Right ventricle myocardium superior (tissue), 1 donor: ENCODE measurements around the gene HOXA3. TPM values are rescaled to one million over a fixed set of nuclear protein-coding genes. Genes with fewer than 3 reads are reported as not detected.

Source experiments
- ATAC-seq: fragments of 200-7000 bp; cut with Tn5 transposase; one replicate; pipeline ENCODE4 v1.9.1; 2020; ENCODE audit warnings: mild to moderate bottlenecking; ENCODE audit not compliant: poor library complexity
- DNase-seq: peaks from one replicate; pipeline ENCODE4 v3.0.0-alpha.2; 2020
- intact Hi-C: fragments of 100-400 bp; cut with DNase I; formaldehyde crosslinking; loops from one replicate; pipeline ENCODE4 v1.11.2; 2022
- total RNA-seq: library from RNA; stranded (reverse); fragmentation: NEBNext Ultra II Directional; extraction: Animal tissue kit (Norgen Biotek cat#: 25700); gene quantifications from one replicate; pipeline ENCODE4 v1.2.1, GENCODE V29; 2021
- donor health status: DM: no; HTN: yes; CAD: no; lungs with severe emphysema.

HOXA3 gene
- total RNA-seq, 1 donor from 2014 or later = 0.35 TPM

DNA sequence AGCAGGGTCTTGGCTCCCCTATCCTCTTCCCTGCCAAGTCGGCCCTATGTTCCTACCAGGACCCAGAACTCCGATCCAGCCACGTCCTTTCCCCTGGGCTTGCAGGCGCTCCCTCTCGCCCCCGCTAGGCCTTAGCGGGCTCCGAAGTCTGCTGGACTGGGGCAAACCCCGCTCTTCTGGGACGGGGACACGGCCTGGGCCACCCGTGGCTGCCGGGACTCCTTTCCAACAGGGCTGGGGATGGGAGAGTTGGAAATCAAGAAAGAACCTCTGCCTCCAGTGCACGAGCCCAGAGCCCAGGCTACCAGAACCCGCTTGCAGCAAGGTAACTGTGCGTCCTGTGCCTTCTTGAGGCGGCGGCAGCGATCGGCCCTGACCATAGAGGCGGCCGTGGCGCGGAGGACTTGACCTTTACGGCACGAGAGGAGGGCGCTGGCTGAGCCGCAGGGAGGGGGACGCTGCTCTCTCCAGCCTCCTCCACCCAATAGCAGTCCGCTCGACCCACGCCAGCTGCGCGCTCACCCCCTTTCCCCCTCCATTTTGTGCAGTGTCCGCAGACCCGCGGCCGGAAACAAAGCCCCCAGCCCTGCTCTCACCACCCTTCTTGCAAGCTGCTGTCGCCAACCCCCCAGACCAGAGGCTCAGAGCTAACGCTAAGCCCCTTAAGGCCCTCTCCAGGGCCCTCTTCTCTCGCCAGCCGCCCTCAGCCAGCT, 39.6 kb upstream of the HOXA3 start:
- DNase-seq = no peak
- intact Hi-C loops = loop anchor here (10.0 kb wide), 2 partner anchors 833 to 883 kb away; no protein-coding TSS in a partner anchor
- ATAC-seq = no peak

DNA sequence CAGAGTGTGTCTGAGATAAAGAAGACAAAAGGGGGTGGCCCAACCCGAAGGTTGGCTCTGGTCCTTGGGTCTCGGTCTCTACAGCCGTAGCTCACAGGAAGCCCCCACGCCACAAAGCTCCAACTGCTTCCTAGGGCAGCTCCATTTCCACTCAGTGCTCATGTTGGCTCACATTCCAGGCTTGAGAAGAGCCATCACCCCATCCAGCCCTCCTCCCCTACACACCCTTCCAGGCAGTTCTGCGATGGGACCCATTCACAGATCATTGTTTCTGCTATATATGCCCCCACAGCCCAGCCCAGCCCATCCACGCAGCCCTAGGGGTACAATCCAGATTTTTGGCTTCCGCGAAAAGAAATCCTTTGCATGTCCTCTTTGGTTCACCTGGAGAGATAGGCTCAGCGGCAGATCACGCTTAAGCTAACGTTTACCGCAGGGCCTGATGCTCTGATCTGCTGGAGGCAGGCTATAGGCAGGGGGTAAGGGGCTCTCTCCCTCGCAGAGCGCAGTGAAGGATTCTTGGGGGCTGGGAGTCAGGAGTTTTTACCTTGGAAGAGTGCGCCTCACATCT, 38.9 kb upstream of the HOXA3 start:
- intact Hi-C loops = loop anchor here (10.0 kb wide), 2 partner anchors 834 to 884 kb away; no protein-coding TSS in a partner anchor
- DNase-seq (no peak), ATAC-seq (no peak)

DNA sequence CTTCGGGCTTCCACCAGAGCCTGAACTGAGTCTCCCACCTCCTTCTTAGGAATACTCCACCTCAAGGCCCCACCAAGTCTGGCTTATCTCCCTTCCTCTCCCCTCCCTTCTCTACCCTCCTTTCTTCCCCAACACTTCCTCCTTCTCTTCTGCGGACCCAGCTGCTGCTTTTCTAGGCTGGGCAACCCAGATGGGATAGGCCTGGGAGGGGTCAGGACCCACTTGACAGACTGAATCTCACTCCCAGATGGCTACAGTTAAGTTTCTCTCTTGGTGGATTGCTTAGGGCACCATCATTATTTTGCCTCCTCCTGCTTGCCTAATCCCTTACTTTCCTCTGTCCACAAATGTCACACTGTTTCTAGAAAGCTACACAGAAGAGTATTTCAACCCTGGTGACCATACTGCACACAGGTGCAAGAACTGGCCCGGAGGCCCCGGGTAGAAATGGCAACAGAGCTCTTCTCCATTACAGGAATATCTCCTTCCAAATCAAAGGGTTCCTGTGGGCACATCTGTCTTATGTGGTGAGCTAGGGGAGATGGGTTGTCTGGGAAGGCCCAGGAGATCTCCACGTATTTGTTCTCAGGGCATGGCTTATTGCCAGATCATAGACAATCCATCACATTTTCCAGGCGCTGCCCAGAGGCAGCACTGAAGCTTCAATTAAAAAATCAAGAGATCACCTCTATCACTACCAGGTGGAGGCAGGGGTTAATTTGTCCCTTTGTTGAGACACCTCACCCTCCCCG, 37.8 kb upstream of the HOXA3 start:
- no peak for DNase-seq
- no peak for ATAC-seq
- intact Hi-C loops = loop anchor here (10.0 kb wide), 2 partner anchors 835 to 885 kb away; no protein-coding TSS in a partner anchor

DNA sequence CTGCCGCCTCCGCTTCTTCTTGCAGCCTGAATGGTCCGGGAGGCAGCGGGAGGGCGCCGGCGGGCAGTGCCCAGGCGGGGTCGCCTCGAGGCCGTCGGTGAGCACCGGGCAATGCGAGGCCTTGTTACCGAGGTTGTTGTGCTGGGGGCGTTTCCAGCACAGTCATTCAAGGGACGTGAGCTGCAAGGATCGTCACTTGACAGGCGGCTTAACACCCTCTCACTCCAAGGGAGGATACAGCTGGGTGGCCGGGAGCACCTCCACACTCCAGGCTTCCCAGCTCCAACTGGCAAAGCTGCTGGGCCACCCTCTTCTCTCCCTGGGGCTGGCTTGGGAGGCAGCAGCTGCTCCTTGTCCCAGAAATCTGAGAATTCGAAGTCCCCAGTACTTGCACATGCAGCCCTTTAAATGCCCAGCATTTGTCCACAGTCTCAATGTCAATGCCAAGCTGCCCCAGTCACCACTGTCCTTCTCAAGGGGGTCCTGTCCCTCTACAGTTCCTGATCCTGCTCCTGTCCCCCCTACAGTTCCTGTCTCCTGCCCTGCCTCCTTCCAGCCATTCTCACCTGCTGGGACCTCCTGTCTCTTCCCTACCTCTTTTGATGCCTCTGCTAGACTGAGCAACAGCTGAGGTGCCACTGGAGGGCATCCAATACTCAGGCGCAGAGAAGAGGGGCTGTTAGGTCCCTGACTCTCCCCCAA, 37.1 kb upstream of the HOXA3 start:
- ATAC-seq = no peak
- intact Hi-C loops = no loop called here

DNA sequence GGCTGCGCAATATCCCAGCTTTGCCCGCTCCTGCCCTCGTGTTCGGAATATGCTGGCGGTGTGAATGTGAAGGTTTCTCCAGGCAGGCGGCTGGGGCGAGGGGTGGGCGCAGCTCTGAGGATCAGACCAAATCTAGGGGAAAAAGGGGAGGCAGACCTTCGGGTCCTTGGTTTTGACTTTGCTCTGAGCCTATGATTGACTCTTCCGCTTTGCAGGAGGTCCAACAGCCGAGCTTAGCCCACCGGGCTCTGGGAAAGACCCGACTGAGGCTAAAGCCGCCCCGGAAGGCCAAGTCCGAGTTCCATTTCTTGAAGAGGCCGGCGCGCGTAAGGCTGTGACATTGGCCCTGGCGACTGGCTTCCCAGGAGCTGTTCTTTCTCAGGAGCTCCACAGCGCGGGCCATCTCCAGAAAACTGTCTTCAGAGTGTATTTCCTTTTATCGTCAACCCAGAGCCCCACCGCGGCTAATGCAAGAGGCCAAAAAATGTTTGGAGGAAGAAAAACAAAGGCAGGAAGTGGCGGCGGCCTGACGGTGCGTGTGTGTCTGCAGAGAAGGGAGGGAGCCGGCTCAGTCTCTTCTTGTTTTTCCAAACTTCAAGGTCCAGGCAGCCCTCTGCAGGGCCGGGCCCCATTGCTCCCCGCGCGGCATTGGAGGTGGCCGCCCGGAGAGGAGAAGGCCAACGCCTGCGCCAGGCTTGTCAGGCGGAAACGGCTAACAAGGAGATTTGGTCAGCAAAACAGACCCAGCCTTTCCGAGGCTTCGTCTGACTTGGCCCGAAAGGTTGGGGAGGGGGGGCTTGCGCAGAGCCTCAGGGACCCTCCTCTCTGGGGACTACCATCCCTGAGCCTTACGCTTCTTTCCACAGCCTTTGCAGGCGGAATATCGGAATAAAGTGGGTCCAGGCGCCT, 36.3 kb upstream of the HOXA3 start:
- intact Hi-C loops = no loop called here
- DNase-seq (no peak), ATAC-seq (no peak)

More for the DNA sequence above, 37.1 kb upstream of the HOXA3 start:
- DNase-seq = no peak

DNA sequence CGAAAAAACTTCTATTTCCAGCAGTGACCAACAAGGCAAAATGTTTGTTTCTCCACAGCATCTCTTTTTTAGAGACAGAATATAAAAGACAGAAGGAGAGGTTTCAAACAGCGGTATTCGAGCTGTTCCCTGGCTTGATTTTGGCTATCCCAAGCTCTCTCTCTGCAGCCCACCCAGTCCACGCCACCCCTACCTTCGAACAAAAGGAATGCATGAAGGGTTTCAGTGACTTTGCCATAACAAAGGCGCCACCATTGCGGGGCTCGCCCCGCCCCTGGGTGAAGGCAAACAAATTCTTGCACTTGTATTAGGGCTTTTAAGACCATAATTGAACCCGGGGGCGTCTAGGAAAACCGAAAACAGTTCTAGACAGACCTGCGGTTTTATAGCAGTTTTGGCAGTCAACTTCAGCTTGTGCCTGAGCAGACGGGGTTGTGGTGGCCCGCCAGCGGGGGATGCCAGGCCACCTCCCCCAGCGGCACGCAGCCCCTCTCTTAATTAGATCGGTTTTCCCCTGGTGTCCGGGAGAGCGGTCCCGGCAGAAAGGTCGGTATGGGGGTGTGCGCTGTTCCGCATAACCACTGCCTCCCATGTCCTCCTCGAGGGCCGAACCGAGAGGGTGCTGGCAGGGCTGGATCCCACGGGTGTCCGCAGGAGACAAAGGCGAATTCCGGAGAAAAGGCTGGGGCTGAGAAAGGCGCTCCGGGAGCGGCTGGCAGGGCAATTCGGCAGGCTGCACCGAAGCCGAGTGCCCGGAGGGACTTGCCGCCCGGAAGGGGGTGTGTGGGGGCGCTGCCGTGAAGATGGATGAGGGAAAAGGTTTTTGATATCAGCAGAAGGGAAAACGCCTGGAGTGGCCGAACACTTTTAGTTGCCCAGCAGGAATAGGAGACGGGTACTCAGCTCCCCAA, 35.3 kb upstream of the HOXA3 start:
- no peak for ATAC-seq
- DNase-seq = no peak
- intact Hi-C loops = no loop called here

DNA sequence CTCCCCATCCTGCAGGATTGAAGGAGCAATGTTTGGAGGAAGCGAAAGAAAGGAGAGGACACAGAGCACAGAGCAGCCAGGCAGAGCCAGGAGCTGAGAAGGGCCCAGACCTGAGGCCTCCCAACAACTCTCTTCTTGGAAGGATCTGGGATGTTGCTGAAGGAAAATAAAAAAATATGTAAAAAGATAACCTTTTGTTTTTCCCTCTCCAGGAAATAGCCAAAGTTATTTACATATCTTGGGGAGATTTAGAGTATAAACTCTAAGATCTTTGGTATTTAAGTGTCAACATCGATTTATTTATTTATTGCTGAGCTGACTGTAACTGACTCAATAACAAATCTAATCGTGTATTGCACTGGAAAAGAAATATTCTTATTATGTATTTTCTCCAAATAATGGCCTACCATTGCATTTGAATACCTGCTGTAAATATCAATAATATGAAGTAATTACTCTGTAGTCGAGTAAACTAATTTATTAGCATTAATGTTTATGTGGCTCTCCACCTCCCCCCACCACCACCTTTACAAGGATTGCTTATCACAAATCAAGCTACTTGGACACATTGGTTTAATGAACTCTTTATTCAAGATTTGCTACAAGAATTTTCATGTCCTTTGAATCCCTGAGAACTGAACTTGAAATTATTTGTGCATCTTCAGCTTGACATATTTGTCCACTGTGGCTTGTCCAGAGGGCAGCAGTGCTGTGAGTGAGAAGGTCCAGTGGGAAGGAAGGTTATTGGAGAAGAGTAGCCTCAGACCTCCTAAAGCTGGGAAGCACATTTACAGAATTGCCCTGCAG, 34.5 kb upstream of the HOXA3 start:
- intact Hi-C loops = no loop called here
- no peak for DNase-seq
- no peak for ATAC-seq

DNA sequence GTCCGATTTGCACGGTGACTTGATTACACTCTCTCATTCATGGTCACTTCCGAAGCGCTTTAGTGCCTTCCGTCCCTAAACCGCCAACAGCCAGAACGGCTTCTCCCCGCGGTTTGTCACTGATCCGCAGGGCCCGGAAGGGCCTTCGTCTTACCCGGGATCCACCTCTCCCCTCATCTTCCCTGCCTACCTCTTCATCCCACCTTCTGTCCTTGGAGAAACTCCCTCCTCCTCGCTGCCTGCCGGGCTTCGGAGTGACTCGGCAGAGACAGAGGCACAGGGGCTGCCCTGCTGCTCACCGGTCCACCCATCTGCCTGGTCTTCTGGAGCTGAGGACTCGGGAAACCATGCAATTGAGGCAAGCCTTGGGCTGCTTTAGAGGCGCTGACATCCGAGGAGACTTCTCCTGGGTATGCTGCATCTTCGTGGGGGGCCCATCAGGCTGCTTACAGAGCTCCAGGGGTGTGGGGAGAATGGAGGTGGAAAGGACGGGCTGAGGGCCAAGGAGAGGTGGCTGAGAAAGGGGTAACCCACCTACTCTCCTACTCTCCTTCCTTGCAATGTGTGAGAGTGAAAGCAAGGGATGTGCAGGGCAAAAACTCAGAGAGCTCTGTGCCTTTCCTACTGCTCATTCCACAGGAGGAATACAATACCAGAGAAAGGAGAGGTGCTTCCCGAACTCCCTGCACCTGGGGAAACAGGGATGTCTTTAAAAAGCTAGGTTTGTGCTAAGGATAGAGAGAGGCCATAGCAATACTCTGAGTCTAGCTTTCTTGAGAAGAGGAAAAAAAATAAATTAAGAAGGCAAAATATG, 33.7 kb upstream of the HOXA3 start:
- DNase-seq (no peak), ATAC-seq (no peak)
- intact Hi-C loops = no loop called here

DNA sequence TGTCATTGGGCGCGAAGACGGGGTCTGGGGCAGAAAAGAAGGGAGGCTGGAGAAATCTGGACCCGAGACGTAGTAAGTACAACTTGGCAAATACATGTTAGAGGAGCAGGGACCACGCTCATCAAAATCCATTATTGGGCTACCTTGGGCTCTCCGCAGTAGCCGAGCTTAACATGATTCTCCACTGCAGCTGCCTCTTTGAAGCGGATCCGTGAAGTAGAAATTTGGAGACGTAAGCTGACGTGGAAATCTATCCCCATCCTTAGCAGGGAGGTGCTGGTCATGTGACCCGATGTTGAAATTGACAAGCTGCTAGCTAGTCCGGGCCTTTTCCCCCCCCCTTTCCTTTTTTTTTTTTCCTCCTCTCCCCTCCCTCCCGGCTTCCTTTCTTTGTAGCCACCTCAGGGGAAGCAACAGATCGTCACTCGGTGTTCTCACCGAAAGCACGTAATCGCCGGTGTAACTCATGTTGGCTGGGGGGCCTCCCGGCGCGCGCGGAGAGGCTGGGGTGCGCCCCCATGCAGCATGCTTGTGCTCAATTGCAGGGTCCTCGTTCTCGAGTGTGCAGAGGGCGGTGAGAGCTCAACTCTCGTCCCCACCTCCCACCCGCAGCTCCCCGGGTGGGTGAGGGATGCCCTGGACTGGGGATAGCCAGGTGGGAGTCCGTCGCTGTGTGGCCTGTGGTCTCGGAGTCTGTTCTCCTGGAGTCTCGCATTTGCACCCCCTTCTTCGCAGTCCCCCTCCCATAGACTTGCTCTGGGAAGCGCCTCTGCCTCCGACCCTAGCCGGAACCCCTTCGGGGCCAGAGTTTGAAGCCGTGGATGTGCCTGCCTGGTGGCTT, 32.9 kb upstream of the HOXA3 start, which contains the start of gene HOXA11:
Gene HOXA11, minus strand, starts transcription at position 220 of the 841 bp plus-strand sequence. Its CDS starts 88 bp downstream, at position 132.
- DNase-seq = no peak
- intact Hi-C loops = no loop called here
- ATAC-seq = no peak

DNA sequence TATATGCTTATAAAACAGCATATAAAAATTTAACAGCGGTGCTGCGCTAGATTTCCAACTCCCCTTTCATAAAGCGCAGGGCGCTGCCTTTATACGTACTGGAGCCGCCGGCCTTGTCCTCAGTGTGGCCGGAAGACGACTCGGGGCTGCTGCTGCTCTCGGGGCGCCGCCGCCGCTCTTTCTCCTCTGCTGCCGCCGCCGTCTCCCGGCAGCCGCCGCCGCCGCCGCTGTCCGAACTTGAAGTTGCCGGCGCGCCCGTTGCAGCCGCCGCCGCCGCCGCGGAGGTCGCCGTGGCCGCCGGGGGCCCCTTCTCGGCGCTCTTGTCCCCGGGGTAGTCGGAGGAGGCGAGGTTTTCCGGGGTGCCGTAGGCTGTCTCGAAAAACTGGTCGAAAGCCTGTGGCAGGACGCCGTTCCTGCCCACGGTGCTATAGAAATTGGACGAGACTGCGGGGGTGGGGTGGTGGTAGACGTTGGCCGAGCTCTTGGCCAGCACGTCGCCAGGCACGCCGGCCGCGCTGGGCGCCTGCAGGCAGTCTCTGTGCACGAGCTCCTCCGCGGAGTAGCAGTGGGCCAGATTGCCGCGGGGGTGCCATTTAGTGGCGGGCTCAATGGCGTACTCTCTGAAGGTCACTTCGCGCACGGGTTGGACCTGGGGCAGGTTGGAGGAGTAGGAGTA, 32.1 kb upstream of the HOXA3 start:
- intact Hi-C loops = no loop called here
- peak; percentile 18 for ATAC-seq
- DNase-seq = no peak

DNA sequence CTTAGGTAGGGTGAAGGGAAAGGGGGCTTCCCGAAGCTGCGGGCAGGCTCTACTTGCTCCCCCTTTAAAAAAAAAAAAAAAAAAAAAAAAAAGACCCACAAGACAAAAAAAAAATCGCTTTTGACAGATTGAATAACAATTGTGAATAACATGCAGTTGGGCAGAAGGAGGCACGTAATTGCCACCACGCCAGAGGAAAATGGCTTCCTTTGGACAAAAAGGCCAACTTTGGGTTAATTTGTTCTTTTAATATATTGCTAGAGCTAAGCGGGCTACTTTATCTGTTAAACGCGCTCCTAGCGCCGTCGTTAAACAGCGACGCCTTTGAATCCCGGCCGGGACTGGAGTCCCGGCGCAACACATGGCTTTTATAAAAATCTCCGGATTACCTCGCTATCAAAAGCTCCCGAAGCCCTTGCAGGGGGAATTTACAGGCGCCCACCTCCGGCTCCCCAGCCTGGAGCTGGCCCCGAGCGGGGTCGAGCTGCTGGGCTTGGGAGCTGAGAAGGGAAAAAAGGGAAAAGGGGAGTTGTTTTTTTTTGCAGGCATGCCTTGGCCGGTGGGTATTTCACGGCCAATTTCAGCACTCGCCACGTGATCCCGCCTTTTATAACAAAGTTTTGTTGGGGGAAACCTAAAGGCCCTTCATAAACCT, 31.4 kb upstream of the HOXA3 start:
- DNase-seq = no peak
- ATAC-seq = no peak
- intact Hi-C loops = no loop called here

DNA sequence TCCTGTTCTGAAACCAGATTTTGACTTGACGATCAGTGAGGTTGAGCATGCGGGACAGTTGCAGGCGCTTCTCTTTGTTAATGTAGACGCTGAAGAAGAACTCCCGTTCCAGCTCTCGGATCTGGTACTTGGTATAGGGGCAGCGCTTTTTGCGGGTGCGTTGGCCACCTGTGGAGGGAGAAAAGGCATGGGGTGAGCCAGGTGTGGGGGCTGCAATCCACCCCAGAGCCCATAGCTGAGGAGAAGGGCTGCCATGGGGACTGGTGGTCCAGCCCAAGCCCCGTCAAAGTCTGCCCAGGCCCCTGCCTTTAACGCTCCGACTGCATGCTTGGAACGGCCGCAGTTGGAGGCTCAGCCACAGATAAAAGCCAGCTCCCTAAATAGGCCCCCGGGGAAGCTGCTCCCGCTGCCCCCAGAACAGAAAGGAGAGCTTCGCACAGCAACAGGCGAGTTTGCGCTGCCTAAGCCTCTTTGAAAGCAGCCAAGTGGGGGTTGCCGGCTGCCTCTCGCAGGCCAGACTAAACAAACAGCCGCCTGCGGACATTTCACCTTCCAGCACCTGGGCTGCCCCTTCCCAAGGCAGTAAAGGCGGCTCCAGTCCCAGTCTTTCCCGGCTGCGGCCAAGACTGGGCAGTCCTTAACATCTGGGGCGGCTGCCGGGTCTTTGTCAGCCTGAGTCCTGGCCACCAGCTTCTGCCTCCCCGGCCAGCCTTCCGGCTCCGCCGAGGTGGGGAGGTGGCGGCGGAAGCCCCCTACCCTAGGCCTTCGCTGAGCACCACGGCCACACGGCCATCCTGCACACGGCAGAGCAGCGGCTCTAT, 30.7 kb upstream of the HOXA3 start:
- no peak for DNase-seq
- intact Hi-C loops = no loop called here
- no peak for ATAC-seq

DNA sequence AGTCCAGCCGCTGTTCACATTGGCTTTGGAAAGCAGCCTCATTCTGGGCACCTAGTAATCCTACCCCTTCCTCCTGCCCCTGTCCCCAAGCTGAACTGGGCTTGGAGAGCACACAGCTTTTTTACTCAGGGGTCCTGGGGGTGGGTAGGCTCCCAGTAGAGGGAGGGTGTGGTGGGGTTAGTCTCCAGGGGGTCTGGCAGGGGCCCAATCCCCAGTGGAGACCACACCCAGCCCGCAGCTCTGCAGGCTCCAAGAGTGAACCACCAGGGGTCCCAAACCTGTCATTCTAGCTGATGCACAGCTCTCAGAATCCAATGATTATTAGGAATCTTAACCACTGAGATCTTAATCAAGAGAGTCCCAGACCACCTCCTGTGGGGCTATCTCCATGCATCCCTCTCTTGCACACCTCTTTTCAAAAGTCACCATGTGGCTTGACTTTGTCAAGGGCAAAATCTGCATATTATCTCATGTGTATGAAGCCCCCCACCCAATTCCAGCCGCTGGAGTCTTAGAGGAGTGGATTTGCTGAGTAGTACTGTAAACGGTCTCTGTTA, 30.0 kb upstream of the HOXA3 start:
- no peak for ATAC-seq
- intact Hi-C loops = no loop called here
- no peak for DNase-seq
